HG02763 (cell line): ENCODE results near the gene DNAJC1.

Experiments used
- ATAC-seq: cut with Tn5 transposase; IDR thresholded peaks from one replicate; pipeline ENCODE4 v1.9.1; 2021; ENCODE audit warnings: mild to moderate bottlenecking, moderate library complexity; ENCODE audit not compliant: unreplicated experiment

DNAJC1 gene

GRCh38 chr10:22010539-22010938, 7.0 kb upstream of the DNAJC1 start:
- ATAC-seq = no peak

GRCh38 chr10:22006379-22006884, 2.9 kb upstream of the DNAJC1 start:
- ATAC-seq = no peak

- no peak for ATAC-seq
These were observed 2.2 kb upstream of the DNAJC1 start for GRCh38 chr10:22005763-22006162.

- ATAC-seq = no peak
These were observed 393 bp upstream of the DNAJC1 start for GRCh38 chr10:22003964-22004281.

- peak; percentile 10 for ATAC-seq
These were observed 846 bp downstream of the DNAJC1 start for GRCh38 chr10:22002591-22003176.

GRCh38 chr10:21995557-21995956, 8.0 kb downstream of the DNAJC1 start:
- ATAC-seq = no peak

- no peak for ATAC-seq
These were observed 10.0 kb downstream of the DNAJC1 start for GRCh38 chr10:21993360-21994001.

- ATAC-seq = no peak
These were observed 11.7 kb downstream of the DNAJC1 start for GRCh38 chr10:21991785-21992184.

GRCh38 chr10:21990449-21990848, 13.1 kb downstream of the DNAJC1 start:
- no peak for ATAC-seq

GRCh38 chr10:21989453-21990154, 13.9 kb downstream of the DNAJC1 start:
- peak; percentile 82 for ATAC-seq

- no peak for ATAC-seq
These were observed 18.0 kb downstream of the DNAJC1 start for GRCh38 chr10:21985541-21985940.

GRCh38 chr10:21981118-21981517, 22.4 kb downstream of the DNAJC1 start:
- ATAC-seq = no peak

GRCh38 chr10:21980691-21981090, 22.8 kb downstream of the DNAJC1 start:
- no peak for ATAC-seq

- no peak for ATAC-seq
These were observed 25.2 kb downstream of the DNAJC1 start for GRCh38 chr10:21978191-21978862.

- no peak for ATAC-seq
These were observed 26.8 kb downstream of the DNAJC1 start for GRCh38 chr10:21976739-21977138.

GRCh38 chr10:21976280-21976679, 27.2 kb downstream of the DNAJC1 start:
- ATAC-seq = no peak

- no peak for ATAC-seq
These were observed 28.0 kb downstream of the DNAJC1 start for GRCh38 chr10:21975378-21975990.

GRCh38 chr10:21972584-21972983, 30.9 kb downstream of the DNAJC1 start:
- no peak for ATAC-seq

- ATAC-seq = no peak
These were observed 33.9 kb downstream of the DNAJC1 start for GRCh38 chr10:21969326-21970287.
